Stimulated activated CD4-positive, alpha-beta T cell treated with anti-CD3 and anti-CD28 coated beads, Interleukin-1b, Interleukin-23, amount 100 ng/mL, for 48 hours (primary cell): Measurements from ENCODE around the gene SLC37A1.
"Not testable (repeated sequence)": the region's sequence is repeated elsewhere in the genome, so short reads cannot be mapped to it uniquely, and the experiment has no call there.

ENCODE experiments used
- DNase-seq: peaks from one replicate; pipeline ENCODE4 v3.0.0-alpha.2; 2020

SLC37A1 gene

GRCh38 chr21:42599486-42599885 lies 85.8 kb downstream of the SLC37A1 start:
- no peak for DNase-seq

- no peak for DNase-seq
These were observed 86.3 kb downstream of the SLC37A1 start for GRCh38 chr21:42599962-42600361.

GRCh38 chr21:42601656-42602055 lies 88.0 kb downstream of the SLC37A1 start:
- DNase-seq = no peak

GRCh38 chr21:42607102-42607501 lies 93.5 kb downstream of the SLC37A1 start:
- no peak for DNase-seq

- no peak for DNase-seq
These were observed 94.0 kb downstream of the SLC37A1 start for GRCh38 chr21:42607525-42608102.

- DNase-seq = no peak
These were observed 94.8 kb downstream of the SLC37A1 start for GRCh38 chr21:42608446-42608845.

GRCh38 chr21:42609811-42610210 lies 96.2 kb downstream of the SLC37A1 start:
- peak; percentile 75 for DNase-seq

- DNase-seq = no peak
These were observed 98.2 kb downstream of the SLC37A1 start for GRCh38 chr21:42611852-42612251.

- no peak for DNase-seq
These were observed 98.7 kb downstream of the SLC37A1 start for GRCh38 chr21:42612390-42612789.

- no peak for DNase-seq
These were observed 100.1 kb downstream of the SLC37A1 start for GRCh38 chr21:42613756-42614155.

- DNase-seq = peak; percentile 55
These were observed 100.7 kb downstream of the SLC37A1 start for GRCh38 chr21:42614396-42614795.

GRCh38 chr21:42614811-42615351 lies 101.2 kb downstream of the SLC37A1 start:
- DNase-seq = peak; percentile 73

GRCh38 chr21:42615377-42615776 lies 101.7 kb downstream of the SLC37A1 start:
- not testable (repeated sequence) for DNase-seq

GRCh38 chr21:42615924-42616323 lies 102.3 kb downstream of the SLC37A1 start:
- DNase-seq = no peak

- DNase-seq = no peak
These were observed 102.8 kb downstream of the SLC37A1 start for GRCh38 chr21:42616446-42616845.

- no peak for DNase-seq
These were observed 103.3 kb downstream of the SLC37A1 start for GRCh38 chr21:42616941-42617340.

GRCh38 chr21:42617486-42617885 lies 103.8 kb downstream of the SLC37A1 start:
- no peak for DNase-seq

- no peak for DNase-seq
These were observed 105.1 kb downstream of the SLC37A1 start for GRCh38 chr21:42618707-42619102.

GRCh38 chr21:42619166-42619565 lies 105.5 kb downstream of the SLC37A1 start:
- no peak for DNase-seq

GRCh38 chr21:42619841-42620240 lies 106.2 kb downstream of the SLC37A1 start:
- DNase-seq = no peak

GRCh38 chr21:42621166-42621818 lies 107.6 kb downstream of the SLC37A1 start:
- DNase-seq = no peak

GRCh38 chr21:42621819-42622177 lies 108.1 kb downstream of the SLC37A1 start:
- DNase-seq = no peak

- DNase-seq = no peak
These were observed 108.6 kb downstream of the SLC37A1 start for GRCh38 chr21:42622284-42622683.

GRCh38 chr21:42623694-42624093 lies 110.0 kb downstream of the SLC37A1 start:
- DNase-seq = no peak
